Astrocyte of the spinal cord (primary cell): ENCODE results near the gene SCMH1.

Experiments used
- DNase-seq: peaks from one replicate; pipeline ENCODE4 v3.0.0; 2011; ENCODE audit warnings: low read depth, low spot score
- H3K4me3 ChIP-seq: 2 replicates; pipeline ENCODE4 v1.5.1; 2011; ENCODE audit warnings: low read depth, mild to moderate bottlenecking, low read length, moderate library complexity
- CTCF ChIP-seq: IDR thresholded peaks from 2 replicates; pipeline ENCODE4 v1.5.1; 2012; ENCODE audit warnings: low read depth, mild to moderate bottlenecking, low read length, inconsistent platforms
- in situ Hi-C: cut with HindIII; loops from 2 replicates; pipeline ENCODE4 v1.10.0; 2017; ENCODE audit warnings: low sequenced_read_pairs

SCMH1 gene

GRCh38 chr1:41241749-41242341, at the start of gene SCMH1:
Gene SCMH1, minus strand, starts transcription at chr1:41242306. Its CDS starts 56,173 bp downstream, at chr1:41186133.
- in situ Hi-C loops, result no loop called here
- peak; percentile 22 for DNase-seq
- no peak for TF ChIP-seq CTCF
- peak within 1 kb of the TSS; percentile 56 for H3K4me3 ChIP-seq

- in situ Hi-C loops, result no loop called here
- no peak for DNase-seq
- no peak for TF ChIP-seq CTCF
- no peak overlapping the region for H3K4me3 ChIP-seq
Observed at GRCh38 chr1:41291195-41291594, 49.1 kb upstream of the SCMH1 start.

- in situ Hi-C loops, result no loop called here
- no peak for DNase-seq
- no peak overlapping the region for H3K4me3 ChIP-seq
- no peak for TF ChIP-seq CTCF
Observed at GRCh38 chr1:41289196-41289595, 47.1 kb upstream of the SCMH1 start.

- in situ Hi-C loops, result no loop called here
- TF ChIP-seq CTCF, result no peak
- H3K4me3 ChIP-seq, result no peak overlapping the region
- DNase-seq, result no peak
Observed at GRCh38 chr1:41286992-41287391, 44.9 kb upstream of the SCMH1 start.

- no peak for TF ChIP-seq CTCF
- H3K4me3 ChIP-seq, result no peak overlapping the region
- no peak for DNase-seq
- in situ Hi-C loops, result no loop called here
Observed at GRCh38 chr1:41286486-41286885, 44.4 kb upstream of the SCMH1 start.

- TF ChIP-seq CTCF, result no peak
- no peak for DNase-seq
- in situ Hi-C loops, result no loop called here
- H3K4me3 ChIP-seq, result no peak overlapping the region
Observed at GRCh38 chr1:41285818-41286217, 43.7 kb upstream of the SCMH1 start.
